Measurements from ENCODE around the gene ZBTB47.

The ZBTB47 gene

DNA sequence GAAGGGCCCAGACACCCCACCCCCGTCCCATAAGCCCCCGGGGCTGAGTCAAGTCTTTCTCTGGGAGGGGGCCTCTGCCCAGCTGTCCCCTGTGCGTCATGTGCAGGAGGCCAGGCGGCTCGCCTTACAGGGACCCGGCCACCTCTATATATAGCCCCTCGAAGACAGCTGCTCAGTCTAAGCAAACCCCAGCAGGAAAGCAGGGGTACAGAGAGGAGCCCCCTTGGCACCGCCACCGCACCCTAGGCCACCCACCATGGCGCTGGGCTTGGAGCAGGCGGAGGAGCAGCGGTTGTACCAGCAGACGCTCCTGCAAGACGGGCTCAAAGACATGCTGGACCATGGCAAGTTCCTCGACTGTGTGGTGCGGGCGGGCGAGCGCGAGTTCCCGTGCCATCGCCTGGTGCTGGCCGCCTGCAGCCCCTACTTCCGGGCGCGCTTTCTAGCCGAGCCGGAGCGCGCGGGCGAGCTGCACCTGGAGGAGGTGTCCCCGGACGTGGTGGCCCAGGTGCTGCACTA is 31.9 kb downstream of the ZBTB47 start, which contains the start of gene KLHL40:
Gene KLHL40 (plus strand): TSS at position 175 of the 519 bp plus-strand sequence. CDS start 82 bp downstream, at position 257.
- DNase-seq (ENCODE audit: low spot score): no peak

DNA sequence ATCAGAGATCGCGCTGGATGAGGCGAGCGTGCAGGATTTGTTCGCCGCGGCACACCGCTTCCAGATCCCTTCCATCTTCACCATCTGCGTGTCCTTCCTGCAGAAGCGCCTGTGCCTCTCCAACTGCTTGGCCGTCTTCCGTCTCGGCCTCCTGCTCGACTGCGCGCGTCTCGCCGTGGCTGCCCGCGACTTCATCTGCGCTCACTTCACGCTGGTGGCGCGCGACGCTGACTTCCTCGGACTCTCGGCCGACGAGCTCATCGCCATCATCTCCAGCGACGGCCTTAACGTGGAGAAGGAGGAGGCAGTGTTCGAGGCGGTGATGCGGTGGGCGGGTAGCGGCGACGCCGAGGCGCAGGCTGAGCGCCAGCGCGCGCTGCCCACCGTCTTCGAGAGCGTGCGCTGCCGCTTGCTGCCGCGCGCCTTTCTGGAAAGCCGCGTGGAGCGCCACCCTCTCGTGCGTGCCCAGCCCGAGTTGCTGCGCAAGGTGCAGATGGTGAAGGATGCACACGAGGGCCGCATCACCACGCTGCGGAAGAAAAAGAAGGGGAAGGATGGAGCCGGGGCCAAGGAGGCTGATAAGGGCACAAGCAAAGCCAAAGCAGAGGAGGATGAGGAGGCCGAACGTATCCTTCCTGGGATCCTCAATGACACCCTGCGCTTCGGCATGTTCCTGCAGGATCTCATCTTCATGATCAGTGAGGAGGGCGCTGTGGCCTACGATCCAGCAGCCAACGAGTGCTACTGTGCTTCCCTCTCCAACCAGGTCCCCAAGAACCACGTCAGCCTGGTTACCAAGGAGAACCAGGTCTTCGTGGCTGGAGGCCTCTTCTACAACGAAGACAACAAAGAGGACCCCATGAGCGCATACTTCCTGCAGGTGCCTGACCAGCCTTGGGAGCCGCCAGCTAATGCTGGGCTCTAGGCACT is 32.7 kb downstream of the ZBTB47 start:
- no peak for DNase-seq (ENCODE audit: low spot score)

DNA sequence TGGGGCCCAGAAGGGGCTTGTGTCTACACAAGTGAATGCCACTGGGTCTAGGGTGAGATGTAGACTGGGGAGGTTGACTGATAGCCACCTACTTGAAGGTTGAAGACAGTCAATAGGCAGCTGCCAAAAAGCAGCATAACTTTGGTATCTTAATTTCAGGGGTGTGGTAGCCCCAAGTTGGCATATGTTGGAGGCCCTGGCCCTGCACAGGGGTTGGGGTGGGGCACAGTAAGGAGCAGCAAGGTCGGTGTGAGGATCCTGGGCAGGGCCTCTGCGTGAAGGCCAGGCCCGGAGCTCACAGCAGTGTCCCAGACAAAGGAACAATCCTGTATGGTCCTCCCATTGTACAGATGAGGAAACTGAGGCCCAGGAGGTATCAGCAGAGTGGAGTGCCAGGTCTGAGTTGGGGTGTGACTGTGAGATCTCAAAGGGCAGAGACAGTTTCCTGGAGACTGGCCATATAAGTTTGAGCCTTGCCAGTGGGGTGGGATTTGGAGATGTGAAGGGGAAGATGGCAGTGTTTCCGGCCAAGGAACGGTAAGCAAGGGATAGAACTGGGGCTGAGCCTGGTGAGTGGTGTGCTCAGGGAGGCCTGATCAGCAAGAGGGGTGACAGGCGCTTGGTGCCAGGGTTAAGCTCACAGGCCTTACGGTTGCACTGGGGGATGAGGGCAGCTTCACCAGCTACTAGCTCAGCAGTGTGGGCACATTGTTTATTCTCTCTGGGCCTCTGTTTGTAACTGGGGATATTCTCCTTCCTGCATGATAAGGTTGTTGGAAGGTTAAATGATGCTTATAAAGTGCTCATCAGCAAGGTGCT is 33.5 kb downstream of the ZBTB47 start:
- DNase-seq (ENCODE audit: low spot score): no peak

DNA sequence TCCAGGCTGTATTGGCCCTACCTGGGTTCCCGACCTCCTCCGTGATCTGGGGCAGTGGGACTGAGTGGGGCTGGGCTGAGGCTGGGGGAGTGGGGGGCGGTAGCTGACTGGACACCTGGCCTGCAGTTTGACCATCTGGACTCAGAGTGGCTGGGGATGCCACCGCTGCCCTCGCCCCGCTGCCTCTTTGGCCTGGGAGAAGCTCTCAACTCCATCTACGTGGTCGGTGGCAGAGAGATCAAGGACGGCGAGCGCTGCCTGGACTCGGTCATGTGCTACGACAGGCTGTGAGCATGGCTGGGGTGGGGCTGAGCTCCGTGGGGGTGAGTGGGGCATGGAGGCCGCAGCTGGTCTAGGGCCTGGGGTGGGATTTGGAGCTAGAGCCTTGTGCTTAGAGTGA is 34.5 kb downstream of the ZBTB47 start:
- no peak for DNase-seq (ENCODE audit: low spot score)

DNA sequence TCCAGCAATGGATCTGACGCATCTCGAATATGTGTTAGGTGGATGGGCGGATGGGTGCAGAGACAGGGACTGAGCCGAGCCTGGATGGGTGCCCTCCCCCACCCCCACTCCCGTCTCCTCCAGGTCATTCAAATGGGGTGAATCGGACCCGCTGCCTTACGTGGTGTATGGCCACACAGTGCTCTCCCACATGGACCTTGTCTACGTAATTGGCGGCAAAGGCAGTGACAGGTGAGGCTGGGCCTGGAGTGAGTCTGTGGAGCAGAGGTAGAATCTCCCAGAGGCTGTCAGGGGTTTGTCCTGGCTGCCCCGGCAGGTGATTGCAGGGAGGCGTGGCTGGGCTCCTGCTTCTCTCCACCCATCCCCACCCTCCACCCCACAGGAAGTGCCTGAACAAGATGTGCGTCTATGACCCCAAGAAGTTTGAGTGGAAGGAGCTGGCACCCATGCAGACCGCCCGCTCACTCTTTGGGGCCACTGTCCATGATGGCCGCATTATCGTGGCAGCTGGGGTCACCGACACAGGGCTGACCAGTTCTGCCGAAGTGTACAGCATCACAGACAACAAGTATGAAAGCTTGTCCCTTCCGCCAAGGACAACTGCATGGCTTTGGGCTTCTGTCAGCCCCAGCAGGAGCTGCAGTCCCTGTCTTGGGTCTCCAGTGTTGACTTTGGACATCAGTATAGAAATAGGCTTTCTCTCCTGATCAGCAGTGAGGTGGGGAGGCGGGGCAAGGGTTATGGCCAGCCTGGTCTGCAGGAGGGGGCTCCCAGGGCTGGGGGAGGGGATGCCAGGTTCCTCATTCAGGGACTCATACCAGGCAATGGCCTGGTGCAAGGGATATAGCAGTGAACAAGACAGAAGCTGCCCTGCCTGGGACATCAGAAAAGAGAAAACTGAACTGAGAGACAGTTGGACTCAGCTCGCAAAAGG is 35.3 kb downstream of the ZBTB47 start:
- DNase-seq (ENCODE audit: low spot score): no peak

DNA sequence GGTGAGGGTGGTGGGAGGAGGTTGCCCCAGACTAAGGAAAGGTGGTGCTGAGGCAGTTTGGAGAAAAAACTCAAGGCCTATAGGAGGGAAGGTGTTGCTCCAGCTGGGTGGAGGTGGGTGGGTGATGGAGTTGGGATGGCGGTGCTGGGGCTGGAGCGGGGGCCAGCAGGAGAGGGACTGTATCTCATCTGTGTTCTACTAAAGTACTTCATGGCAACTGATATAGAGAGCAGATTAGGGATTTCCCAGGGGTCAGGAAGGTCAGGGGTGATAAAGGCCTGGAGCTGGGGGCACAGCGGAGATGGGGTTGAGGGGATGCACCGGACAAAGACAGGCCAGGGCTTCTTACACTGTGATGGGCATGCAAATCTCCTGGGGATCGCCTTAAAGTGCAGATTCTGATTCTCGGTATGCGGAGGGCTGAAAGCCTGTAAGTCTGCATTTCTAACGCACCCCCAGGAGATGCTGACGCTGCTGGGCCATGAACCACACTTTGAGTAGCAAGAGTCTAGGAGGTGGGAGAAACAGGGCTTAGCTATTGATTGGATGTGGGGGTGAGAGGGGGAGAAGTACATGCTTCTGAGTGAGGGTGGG is 36.0 kb downstream of the ZBTB47 start:
- DNase-seq (ENCODE audit: low spot score): no peak

DNA sequence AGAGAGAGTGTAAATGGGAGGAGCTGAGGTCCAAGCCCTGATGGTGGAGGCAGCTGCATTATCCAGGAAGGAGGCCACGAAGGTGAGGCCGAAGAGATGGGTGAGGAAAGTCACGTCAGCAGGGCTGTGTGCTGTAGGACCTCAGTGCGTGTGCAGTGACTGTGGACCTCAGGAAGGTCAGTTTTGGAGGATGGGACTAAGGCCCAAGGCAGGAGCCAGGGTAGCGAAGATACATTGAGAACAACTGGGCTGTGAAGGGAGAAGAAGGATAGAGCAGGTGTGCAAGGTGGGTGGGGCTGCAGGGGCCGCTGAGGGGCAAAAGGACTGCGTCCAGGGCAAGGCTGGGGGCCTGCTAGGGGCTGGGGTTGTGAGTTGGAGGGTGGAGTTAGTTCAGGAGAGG is 36.7 kb downstream of the ZBTB47 start:
- DNase-seq (ENCODE audit: low spot score): no peak

DNA sequence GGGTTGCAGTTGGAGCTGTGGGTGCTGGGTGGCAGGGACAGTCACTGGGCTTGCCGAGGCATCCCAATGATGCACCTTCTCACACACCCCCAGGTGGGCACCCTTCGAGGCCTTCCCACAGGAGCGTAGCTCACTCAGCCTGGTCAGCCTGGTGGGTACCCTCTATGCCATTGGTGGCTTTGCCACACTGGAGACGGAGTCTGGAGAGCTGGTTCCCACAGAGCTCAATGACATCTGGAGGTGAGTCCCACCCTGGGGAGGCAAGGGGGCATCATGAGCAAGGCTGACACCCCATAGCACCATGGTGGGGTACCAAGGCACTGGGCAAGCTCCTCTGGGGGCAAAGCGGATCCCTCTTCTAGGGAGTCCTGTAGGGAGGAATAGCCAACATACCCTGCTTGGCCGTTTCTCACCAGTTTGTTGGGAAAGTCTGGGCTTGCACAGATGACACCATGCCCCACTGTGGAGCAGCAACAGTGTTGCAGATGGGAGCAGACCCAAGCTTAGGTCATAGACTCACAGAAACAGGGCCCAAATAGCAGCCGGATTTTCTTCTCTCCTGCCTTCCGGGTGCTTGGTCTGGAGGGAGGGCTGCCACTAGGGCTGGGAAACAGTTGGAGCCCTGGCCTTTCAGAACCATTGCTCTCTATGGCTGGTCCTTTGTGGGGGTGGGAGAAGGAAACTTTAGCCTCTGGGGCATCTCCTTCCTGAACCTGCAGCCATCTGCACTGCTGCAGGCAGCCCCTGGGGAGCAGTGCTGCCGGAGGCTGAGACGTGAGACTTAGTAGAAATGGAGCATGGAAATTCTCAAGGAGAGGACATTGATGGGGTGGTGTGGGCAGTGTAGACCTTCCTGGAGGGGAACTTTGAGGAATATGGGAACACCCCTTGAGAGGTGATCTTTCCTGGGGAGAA is 37.5 kb downstream of the ZBTB47 start:
- DNase-seq (ENCODE audit: low spot score): no peak

DNA sequence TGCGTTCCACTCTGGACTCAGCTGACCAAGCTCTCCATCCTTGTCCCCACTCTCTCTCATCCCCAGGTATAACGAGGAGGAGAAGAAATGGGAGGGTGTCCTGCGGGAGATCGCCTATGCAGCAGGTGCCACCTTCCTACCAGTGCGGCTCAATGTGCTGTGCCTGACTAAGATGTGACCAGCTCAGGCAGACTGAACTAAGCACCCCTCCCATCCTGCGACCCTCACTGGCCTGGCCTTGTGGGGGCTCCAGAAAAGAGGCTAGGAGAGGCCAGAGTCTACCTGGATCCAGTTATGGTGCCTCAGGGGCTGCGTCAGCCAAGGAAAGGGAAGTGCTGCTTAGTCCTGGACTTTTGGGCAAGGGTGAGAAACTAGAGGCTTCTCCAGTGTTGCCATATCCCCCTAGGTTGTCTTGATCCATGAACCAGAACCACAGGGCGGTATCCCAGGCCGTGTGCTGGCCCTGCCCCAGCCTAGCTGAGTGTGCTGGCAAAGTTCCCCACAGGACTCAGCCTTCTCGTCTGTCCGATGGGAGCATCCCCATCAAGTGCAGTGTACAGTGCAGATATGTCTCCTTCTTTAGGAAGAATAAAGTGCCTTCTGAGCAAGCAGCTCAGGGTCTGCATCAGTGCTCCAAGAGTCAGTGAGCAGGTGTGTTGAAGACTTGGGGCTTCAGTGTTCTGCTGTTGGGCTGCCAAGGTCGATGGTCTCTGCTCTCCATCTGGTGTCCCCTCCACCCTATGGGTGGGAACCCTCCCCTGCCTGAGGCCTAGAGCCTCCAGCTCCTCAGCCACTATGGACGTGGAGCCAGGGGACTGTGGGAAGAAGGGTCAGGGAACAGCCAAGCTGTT is 38.5 kb downstream of the ZBTB47 start:
- no peak for DNase-seq (ENCODE audit: low spot score)

DNA sequence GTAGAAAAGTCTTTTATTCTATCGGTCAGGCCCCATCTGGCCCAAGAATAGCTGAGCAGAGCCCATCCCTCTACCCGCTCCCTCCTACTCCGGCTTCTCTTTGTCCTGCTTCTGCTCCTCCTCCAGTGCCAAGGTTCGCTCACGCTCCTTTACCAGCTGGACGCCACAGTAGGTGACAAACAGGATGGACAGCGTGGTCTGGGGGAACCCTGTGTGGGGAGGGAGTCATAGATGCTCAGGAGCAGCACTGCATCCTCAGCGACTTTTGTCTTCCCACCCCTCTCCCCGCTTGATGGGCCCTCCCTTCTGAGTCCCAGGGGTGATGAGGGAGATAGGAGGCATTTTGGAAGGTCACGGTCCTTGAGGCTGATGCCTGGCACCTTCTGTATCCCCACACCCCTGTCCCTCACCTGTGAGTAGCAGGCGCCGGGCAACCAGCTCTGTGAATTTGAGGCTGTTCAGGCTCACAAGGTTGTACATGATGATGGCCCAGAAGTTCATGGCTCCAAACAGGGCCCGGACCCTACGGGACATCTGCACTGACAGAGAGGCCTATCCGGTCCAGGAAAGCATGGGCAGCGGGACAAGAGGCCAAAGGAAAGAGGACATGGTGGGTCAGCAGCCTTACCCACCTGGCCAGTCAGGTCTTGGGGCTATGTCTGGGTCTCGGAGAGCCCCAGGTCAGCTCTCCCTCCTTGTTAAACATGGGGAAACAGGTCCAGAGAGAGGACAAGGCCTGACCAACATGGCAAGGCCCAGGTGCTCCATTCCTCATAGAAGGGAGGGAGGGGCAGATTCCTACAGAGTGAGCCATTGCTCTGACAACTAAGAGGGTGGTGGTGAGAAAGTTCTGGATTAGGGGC is 39.4 kb downstream of the ZBTB47 start:
- no peak for DNase-seq (ENCODE audit: low spot score)

DNA sequence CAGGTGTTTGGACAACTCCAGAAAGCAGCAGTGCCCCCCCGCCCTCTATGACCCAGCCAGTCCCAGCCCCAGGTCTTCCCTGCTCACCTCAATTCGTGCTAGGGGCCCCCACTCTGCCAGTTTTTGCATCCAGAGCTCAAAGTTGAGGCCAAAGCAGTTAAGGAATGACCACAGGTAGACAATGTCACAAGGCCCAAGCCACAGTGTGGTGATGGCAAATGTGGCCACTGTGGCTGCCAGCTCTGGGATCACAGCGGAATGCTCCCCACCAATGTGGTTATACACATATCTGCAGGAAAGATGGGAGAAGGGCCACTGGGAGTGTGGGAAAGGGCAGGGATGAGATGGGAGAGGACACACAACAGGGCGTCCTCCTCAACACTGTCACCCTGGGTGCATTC is 40.0 kb downstream of the ZBTB47 start:
- DNase-seq (ENCODE audit: low spot score): no peak

DNA sequence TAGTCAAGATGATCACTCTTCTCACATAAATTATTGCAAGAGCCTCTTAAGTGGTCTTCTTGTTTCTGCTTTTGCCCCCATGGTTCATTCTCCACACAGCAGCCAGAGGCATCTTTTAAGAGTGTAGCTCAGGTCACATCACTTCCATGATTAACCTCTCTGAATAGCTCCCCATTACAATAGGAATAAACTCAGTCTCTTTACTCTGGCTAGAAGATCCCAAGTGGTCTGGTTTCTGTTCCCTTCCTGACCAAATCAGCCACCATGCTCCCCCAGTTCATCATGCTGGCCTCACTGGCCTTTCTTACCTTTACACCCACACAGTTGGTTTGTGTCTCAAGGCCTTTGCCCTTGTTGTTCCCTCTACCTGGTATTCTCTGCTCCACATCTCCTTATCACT is 40.9 kb downstream of the ZBTB47 start:
- DNase-seq (ENCODE audit: low spot score): no peak

DNA sequence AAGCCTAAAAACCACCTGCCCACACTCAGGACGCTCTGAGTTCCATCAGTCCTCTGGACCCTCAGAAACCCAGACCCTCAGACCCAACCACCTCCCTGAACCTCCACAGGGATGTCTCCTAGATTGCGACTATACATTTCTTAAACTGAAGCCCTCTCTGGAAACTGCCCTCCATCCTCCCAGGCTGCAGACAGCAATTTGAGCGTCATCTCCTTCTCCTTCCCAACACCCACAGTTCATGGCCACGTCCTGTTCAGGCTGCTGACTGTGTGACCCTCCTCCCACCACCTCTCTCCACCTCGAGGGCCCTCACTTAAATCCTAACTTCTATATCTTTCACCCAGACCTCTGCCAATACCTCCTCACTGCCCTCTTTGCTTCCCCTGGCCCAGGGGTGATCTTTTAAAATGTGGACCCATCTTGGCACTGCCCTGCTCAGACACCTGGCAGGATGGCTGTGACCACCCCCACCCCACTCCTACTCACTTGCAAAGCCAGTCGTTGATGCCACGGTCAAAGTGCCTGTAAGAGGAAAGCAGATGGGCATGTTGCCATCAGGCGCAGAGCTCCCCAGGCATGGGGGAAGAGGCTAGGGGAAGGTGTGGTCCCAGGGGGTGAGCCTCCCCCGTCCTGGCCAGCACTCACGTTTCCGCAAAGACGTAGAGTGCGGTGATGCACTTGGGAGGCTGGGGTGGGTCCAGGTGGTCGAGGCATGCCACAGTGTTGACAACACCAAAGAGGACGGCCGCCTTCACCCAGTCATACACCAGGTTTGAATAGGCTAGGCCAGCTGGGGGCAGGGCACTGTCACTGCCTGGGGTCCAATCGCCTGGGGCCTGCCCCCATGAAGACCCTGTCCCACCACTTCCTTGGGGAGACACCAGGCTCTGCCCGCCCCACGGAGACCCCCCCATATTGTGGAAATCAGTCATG is 43.1 kb downstream of the ZBTB47 start:
- DNase-seq (ENCODE audit: low spot score): no peak

DNA sequence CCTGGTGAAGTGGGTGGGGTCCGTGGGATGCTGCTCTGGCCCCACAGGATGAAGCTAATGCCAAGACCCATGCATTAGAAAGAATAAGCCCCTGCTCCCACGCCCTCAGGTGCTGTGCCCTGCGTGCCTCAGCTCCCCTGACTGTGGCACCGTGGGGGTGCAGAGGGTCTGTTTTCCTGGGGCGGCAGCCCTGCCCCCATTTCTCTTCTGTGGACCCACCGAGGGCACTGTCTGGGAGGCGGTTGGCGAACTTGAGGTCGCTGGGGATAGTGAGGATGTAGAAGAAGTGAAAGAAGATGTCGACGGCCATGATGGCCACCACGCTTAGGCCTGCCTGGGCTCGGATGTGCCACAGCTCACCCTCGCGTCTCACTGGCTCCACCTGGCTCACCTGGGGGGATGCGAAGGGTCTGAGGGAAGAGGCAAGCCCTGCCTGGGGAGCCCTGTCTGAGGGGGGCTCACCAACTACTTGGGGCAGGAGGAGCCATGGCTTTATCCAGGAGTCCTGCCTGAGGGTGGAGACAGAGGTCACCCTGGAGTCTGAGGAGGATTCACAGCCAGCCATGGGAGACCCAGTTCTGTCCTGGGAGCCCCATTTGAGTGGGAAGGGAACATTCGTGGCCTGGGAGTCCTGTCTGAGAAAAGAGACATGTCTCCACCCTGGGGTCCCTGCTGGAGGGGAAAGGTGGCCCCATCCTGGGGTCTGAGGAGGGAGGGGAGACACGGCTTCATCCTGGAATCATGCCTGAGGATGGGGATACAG is 44.0 kb downstream of the ZBTB47 start:
- DNase-seq (ENCODE audit: low spot score): no peak

DNA sequence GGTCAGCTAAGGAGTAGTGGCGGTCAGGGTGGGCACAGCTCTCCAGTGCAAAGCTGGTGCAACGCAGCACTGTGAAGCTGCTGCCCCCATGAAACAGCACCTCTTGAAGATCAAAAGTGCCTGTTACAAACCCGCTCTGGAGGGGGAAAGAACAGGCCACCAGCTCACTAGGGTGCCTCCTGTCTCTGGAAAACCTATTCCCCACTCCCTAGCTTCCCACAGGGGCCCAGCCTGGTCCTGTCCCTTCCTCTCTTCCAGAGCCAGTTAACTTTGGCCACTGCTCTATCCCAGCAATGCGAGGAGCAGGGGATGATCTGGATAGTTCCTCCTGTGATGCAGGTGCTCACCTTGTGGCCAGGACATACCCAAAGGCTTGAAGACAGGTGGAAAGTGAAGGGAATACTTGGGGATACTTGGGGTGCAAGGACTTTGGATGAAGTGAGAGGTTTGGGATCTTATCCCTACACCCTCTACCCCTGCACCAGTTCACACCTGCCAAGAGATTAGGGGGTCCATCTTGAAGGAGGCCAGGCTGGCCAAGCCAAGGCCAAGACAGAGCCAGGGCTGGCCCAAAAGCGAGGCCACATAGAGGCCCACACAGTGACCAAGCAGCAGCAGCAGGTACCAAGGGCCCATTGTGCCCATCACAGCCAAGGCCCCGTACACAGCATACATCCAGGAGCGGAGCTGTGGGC is 44.9 kb downstream of the ZBTB47 start:
- no peak for DNase-seq (ENCODE audit: low spot score)

DNA sequence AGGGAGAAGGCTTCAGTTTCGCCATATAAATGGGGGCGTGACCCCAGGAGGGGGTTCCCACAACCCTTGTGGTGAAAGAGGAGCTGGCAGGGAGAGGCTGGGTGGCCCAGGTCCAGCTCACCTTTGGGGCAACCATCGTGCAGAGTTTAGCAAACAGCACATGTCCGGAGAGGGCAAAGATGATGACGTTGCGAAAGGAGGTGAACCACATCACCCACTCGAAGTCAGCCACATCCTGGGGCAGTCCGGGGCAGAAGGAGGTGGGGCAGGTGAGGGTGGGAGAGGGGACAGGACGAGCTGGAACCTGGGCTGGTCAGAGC is 45.4 kb downstream of the ZBTB47 start:
- no peak for DNase-seq (ENCODE audit: low spot score)
